Superior temporal gyrus (tissue), 1 donor: ENCODE data around the gene ORAI2.
"Not testable (repeated sequence)": the region's sequence is repeated elsewhere in the genome, so short reads cannot be mapped to it uniquely, and the experiment has no call there.

Source experiments
- DNase-seq: peaks from one replicate; pipeline ENCODE4 v3.0.0-alpha.2; 2016; ENCODE audit errors: extremely low spot score

The ORAI2 gene

GRCh38 chr7:102446387-102447156 lies 13.2 kb downstream of the ORAI2 start:
- no peak for DNase-seq

- no peak for DNase-seq
Measured at GRCh38 chr7:102447311-102447710, 13.9 kb downstream of the ORAI2 start.

GRCh38 chr7:102449136-102449535 lies 15.8 kb downstream of the ORAI2 start:
- no peak for DNase-seq

- no peak for DNase-seq
Measured at GRCh38 chr7:102450242-102450641, 16.9 kb downstream of the ORAI2 start.

GRCh38 chr7:102451371-102452054 lies 18.1 kb downstream of the ORAI2 start:
- DNase-seq: no peak

- no peak for DNase-seq
Measured at GRCh38 chr7:102452451-102452850, 19.1 kb downstream of the ORAI2 start.

- no peak for DNase-seq
Measured at GRCh38 chr7:102453319-102453718, 19.9 kb downstream of the ORAI2 start.

- DNase-seq: no peak
Measured at GRCh38 chr7:102454468-102454867, 21.1 kb downstream of the ORAI2 start.

GRCh38 chr7:102454932-102455331 lies 21.6 kb downstream of the ORAI2 start:
- not testable (repeated sequence) for DNase-seq

- DNase-seq: no peak
Measured at GRCh38 chr7:102455596-102455995, 22.2 kb downstream of the ORAI2 start.

GRCh38 chr7:102456327-102456726 lies 23.0 kb downstream of the ORAI2 start:
- no peak for DNase-seq

- no peak for DNase-seq
Measured at GRCh38 chr7:102457352-102457924, 24.1 kb downstream of the ORAI2 start.

GRCh38 chr7:102459221-102459844 lies 26.0 kb downstream of the ORAI2 start:
- no peak for DNase-seq

- DNase-seq: no peak
Measured at GRCh38 chr7:102460467-102460866, 27.1 kb downstream of the ORAI2 start.

- DNase-seq: no peak
Measured at GRCh38 chr7:102463841-102464576, 30.6 kb downstream of the ORAI2 start.

GRCh38 chr7:102464577-102465280 lies 31.4 kb downstream of the ORAI2 start, which contains the start of the genes ALKBH4 and LRWD1:
Gene ALKBH4, minus strand, starts transcription at chr7:102464863. Its CDS starts 27 bp downstream, at chr7:102464836.
Gene LRWD1, plus strand, starts transcription at chr7:102464984. Its CDS starts 97 bp downstream, at chr7:102465081.
- DNase-seq: peak; percentile 89

GRCh38 chr7:102466097-102466496 lies 32.7 kb downstream of the ORAI2 start:
- DNase-seq: no peak

GRCh38 chr7:102467581-102468477 lies 34.5 kb downstream of the ORAI2 start:
- DNase-seq: no peak

- DNase-seq: no peak
Measured at GRCh38 chr7:102468478-102469350, 35.3 kb downstream of the ORAI2 start.
